ENCODE measurements around the gene N4BP2.

Gene N4BP2

GRCh38 chr4:40192114-40193015 is 135.7 kb downstream of the N4BP2 start:
- DNase-seq (ENCODE audit: low spot score) = no peak

- no peak for DNase-seq (ENCODE audit: low spot score)
These were observed 136.4 kb downstream of the N4BP2 start for GRCh38 chr4:40193016-40193571.

DNA sequence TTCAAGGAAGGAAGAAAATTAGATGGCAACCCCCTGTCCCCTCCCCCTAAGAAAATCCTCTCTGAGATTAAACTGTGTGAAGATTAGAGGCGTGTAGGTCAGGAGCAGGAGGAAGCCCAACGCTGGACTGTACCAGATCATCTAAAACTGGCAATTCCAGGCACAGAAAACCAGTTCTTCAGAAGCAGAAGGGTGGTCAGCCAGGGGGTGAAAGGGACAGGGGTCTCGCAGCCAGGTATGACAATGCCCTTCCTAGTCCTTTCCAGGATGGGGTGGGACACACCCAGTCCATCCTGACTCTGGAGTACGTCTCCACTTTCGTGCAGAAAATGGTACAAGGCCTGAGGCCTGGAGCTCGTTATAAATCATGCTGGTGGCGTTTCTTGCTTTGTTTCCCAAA is 136.9 kb downstream of the N4BP2 start:
- DNase-seq (ENCODE audit: low spot score) = no peak

DNA sequence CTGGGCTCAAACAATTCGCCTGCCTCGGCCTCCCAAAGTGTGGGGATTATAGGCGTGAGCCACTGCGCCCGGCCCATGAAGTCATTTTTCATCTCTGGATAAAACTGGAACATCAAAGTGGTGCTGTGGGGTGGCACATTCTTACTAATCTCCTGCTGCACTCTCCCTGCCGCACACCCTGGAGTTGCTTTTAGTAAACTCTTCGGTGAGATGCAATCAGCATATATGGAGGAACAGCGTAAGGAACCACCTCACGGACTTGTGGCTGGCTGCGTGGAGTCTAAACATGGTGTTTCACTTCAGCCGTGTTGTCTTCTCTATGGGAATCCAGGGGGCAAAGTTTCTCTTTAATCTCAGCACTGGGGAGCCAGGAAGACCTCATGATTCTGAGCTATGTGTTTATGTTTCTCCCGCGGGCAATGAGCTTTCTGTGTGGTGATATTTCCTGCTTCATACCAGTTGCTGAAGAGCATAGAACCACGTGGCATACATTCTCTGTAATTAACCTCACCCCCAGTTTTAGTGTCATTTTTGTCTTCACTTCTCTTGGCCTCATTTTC is 138.0 kb downstream of the N4BP2 start:
- no peak for DNase-seq (ENCODE audit: low spot score)

DNA sequence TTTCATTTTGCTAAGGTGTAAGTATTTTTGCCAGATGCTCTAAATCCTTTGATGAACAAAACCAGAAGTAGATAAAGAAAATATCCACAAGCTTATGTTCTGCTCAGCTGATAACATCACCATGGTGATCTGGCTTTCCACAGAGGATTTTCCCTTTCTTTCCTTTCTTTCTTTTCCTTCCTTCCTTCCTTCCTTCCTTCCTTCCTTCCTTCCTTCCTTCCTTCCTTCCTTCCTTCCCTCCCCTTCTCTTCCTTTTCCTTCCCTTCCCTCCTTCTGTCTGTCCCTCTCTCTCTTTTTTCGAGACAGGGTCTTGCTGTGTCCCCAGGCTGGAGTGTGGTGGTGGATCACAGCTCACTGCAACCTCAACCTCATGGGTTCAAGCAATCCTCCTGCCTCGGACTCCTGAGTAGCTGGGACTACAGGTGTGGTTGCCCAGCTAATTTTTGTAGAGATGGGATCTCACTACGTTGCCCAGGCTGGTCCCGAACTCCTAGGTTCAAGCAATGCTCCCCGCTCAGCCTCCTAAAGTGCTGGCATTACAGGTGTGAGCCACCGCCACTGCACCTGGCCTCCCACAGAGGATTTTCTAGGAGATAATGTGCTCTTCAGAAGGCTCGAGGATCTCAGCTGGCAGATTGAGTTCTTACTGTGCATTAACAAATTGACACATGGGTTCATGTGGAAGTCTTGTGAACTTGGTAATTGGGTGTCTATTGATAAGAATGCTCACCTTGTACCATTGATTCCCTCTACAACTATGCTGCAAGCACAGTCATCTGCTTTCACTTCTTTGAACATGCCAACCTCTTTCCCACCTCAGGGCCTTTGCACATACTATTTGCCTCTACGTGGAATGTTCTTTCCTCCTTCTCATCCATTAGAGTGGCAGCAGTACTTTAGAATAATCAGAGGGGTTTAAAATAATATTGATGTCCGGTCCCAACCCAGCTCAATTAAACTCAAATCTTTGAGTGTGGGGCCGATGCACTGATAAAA is 138.8 kb downstream of the N4BP2 start:
- DNase-seq (ENCODE audit: low spot score) = no peak

- DNase-seq (ENCODE audit: low spot score) = no peak
These were observed 139.6 kb downstream of the N4BP2 start for GRCh38 chr4:40196272-40196671.

- DNase-seq (ENCODE audit: low spot score) = no peak
These were observed 140.2 kb downstream of the N4BP2 start, which contains the start of gene RHOH for GRCh38 chr4:40196724-40197281. Gene RHOH, plus strand, starts transcription at chr4:40197031. Its CDS starts 46,356 bp downstream, at chr4:40243387.

DNA sequence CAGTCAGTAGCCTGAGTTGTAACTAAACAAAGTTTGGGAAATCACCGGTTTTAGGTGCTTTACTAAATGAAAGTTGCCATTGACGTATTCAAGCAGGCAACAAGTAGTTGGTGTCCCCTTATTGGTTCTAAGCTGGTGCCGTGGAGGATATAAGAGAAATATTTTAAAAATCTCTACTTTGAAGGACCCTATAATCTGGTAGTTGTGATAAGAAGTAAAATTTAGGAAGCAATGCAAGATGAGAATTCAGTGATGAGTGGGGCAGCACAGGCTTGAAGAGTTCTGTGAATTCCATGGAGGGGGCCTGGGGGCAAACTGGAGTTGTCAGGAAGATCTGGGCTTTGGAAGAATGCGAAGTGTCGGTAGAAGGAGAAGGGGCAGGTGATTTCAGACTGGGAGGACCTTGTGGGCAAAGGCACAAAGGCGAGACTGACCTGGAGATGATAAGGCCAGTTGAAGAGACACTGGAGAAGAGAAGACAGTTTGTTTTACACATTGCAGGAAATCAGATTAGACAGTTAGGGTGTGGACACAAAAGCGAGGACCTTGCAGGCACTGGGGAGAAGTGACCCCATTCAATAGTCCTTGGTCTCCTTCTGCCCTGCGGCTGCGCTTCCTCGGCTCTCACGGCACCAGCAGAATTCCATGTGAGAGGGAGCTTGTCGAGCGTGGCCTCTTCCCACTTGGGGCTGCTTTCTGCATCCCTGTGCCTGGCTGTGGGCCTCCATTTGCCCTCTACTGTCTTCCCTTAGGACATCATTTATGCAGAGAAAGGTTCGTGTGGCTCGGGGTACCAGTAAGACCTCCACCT is 141.4 kb downstream of the N4BP2 start:
- DNase-seq (ENCODE audit: low spot score) = no peak

- no peak for DNase-seq (ENCODE audit: low spot score)
These were observed 142.6 kb downstream of the N4BP2 start for GRCh38 chr4:40199179-40199670.

- DNase-seq (ENCODE audit: low spot score) = no peak
These were observed 143.6 kb downstream of the N4BP2 start for GRCh38 chr4:40199999-40200874.

DNA sequence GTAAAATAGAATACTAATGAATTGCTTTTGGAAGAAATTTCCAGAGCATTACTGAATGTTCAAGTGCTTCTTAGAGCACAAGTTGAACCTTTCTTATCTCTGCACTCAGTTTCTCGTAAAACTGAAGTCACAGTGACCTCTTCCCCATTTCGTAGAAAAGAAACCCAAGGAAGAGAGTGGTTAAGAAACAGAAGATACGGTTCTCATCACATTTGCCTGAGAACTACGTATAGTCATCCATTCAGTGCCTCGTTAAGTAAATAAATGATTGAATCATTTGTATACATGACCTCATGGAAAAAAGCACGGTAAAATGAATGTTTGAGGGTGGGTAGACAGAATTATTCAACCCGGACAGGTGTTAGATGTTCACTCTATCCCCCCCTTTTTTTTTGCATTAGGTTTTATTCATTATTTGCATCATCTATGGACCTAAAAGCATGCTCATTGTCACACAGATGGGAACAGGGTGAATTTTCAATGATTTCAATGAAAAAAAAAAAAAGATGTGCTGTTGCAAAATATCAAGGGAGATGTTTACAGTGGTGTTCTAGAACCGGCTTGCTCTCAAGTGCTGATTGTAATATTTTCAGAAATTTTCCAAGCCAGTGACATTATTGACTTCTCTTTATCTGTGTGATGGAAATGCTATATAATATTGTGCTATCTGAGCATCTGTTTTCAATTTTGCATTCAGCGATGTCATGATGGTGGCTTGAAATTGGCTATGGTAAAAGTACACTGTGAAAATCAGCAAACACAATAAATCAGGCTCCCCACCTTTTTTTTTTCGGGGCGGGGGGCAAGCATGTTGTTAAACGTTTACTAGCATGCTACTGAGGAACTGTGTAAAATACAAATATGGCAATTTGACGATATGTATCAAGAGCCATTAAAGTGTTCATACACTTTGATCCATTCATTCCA is 144.5 kb downstream of the N4BP2 start:
- no peak for DNase-seq (ENCODE audit: low spot score)

DNA sequence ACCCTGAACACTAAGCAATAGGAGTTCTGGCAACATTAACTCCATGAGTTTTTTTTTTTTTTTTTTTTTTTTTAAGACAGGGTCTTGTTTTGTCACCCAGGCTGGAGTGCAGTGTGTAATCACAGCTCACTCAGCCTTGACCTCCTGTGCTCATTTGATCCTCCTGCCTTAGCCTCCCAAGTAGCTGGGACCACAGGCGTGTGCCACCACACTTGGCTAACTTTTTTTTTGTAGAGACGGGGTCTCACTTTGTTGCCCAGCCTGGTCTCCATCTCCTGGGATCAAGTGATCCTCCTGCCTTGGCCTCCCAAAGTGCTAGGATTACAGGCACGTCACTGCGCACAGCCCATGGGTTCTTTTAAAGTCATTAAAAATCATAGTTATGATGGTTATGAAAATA is 145.2 kb downstream of the N4BP2 start:
- DNase-seq (ENCODE audit: low spot score) = no peak

DNA sequence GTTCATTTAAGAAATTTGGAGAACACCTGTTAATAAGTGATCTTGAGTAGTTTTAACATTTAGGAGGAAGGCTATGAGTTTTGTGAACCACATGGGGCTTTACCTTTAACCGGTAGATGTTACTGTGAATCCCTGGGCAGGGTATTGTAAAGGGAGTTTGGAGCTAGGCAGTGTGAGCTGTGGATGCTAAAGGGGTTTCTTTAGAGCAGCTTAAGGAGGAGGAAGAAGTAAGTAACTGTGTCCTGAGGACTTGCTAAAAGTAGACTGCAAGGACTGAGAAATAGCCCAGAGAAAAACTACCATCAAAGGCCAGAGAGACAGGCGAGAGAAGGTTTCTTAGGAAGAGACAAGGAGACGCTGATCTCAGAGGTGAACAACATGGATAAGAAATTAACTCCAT is 145.8 kb downstream of the N4BP2 start:
- DNase-seq (ENCODE audit: low spot score) = no peak

GRCh38 chr4:40204507-40205258 is 148.0 kb downstream of the N4BP2 start:
- no peak for DNase-seq (ENCODE audit: low spot score)

DNA sequence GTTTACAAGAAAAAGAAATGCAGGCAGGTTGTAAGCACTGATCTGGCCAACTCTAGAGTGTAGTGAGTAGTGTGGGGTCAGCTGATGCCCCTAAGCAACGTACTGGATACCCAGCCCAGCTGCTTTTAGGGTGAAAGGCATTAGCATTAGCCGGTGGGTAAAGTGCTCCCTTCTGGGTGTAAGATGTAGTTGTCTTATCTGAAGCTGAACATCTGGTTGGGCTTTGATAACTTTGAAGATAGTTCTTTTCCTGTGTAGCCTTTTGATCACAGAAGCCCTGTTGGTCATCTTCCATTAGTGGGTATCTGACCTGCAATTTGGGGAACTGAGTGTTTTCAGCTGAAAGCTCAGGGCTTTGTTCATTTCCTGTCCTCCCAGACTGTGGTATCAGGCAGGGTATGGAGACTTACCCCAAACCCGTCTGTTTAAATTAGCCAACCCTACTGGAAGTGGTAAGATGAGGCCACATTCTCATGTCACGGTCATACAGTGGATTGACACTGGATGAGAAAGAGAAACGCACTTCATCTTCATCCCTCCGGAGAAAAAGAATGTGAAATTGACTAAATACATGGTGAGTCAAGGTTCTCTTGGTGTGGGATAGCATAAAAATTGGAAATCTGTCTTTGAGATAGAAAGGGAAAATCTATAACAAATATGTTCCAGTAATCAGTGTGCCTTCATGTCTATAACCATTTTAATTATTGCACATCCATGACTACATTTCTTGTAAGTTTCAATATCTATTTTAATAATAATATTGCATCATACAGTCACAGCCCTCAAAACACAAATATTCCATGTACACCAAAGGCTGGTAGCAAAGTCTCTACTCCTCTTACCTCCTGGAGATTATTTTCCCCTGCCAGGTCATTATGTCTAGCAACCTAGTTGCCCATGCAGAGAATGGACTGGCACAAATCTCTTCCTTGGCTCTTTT is 148.9 kb downstream of the N4BP2 start:
- DNase-seq (ENCODE audit: low spot score) = no peak

GRCh38 chr4:40206426-40206825 is 149.8 kb downstream of the N4BP2 start:
- DNase-seq (ENCODE audit: low spot score) = no peak
